GM12873 (cell line): ENCODE results near the gene CD247.

Experiments used
- CTCF ChIP-seq: IDR thresholded peaks from 2 replicates; pipeline ENCODE4 v1.5.1; 2012; ENCODE audit warnings: low read depth, mild to moderate bottlenecking, moderate library complexity, low read length, control low read depth; ENCODE audit not compliant: insufficient read depth; ENCODE audit errors: missing control alignments

The CD247 gene

GRCh38 chr1:167469280-167469965, 48.9 kb downstream of the CD247 start:
- TF ChIP-seq CTCF = no peak

- no peak for TF ChIP-seq CTCF
Observed at GRCh38 chr1:167467752-167468151, 50.6 kb downstream of the CD247 start.

DNA sequence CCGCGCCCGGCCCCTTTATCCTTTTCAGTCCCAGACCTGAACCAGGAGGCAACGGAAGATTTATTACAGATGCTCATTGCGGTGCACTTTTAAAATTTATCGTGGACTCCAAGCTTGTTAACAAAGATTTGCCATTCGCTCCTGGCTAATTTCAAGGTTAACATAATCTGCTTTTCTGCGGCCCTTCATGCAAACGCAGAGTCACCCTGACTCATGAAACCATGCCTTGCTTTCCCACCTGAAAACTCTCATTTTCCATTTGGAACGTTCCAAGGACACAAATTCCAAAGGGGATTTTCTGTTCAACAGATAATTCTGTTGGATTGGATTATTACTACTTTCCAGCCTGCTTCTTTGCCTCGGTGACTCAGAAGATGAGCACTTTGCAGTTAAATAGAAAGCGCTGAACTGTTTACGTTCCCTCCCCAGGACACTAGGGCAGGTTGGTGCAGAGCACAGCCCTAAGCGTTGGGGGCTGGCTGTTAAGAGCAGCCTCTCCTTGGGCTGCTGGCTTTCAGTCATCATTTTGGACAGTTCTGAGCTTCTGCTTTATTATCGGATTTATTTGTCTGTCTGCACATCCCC, 51.1 kb downstream of the CD247 start:
- no peak for TF ChIP-seq CTCF

DNA sequence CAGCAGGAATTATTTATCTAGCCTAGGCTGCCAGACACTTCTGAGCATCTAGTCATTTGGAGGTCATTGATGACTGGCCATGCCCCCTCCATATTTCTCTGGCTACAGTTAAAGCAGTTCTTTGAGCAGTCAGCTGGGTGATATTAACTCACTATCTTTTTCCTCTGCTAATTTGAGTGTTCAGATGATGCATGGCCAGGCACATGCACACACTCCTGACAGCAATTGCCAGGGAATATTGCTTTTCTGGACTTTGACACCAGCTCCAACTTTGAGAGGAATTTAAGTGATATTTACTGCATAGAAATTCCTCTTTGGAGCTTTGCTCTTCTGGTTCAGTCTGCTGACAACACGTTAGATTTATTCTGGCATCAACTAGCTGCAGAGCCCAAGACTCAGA, 52.6 kb downstream of the CD247 start:
- TF ChIP-seq CTCF = no peak

- TF ChIP-seq CTCF = no peak
Observed at GRCh38 chr1:167465018-167465417, 53.3 kb downstream of the CD247 start.

DNA sequence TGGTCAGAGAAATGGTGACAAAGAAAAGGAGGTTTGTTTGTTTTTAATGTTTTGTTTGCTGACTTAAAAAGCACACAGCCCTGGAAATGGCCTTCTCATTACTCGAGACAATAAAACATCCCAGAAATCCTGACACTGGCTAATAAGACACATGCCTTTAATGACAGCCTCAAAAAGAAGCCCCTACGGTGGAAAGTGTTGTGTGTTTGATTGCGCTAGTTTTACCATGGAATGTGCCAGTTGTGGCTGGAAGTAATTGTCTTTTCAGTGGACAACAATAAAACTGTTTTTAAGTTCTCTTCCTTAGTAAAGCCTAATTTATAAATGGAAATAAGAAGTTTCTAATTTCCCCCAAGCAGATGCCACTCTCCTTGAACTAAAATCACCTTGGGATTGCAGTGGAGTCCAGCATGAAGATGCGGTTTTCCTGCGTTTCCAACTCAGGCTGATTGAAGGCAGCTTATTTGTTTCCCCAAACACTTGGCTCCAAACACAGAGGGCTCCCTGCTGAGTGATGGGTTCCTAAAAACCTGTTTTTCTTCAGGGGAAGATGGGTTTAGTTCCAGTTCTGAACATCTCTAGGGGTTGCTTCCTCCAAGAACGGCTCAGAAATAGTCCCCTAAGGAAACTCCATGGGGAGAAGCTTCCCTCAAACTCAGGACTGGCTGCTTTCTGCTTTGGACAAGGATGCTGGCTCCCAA, 54.3 kb downstream of the CD247 start:
- TF ChIP-seq CTCF = no peak

DNA sequence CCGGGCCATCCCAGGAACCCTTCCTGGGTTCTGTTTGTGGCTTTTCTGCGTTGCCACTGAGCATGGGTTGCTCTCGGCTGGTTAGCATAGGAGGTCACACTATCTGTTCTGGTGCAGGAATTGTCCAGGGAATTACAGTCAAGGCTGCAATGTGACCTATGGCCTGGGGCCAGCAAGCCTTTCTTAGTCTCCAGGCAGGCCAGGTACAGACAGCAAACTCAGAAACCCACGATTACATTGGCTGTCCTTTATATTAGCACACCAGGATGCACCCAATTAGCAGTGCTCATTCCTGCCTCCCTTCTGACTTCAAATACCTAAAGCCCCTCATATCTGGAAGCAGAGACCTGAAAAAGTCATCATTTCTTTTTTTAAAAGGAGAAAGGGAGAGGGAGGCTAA, 55.2 kb downstream of the CD247 start:
- TF ChIP-seq CTCF = no peak
